Dendritic cell treated with granulocyte-macrophage colony-stimulating factor and Interleukin-4, amounts not matched to agents 40 ng/mL and 50 ng/mL, for 4 days (primary cell): ENCODE data around the gene KTN1.

Source experiments
- H3K27ac Mint-ChIP-seq: one replicate; pipeline ENCODE4 v1.8.0; 2022; ENCODE audit warnings: mild to moderate bottlenecking, mixed read lengths
- H3K27me3 Mint-ChIP-seq: one replicate; pipeline ENCODE4 v1.8.0; 2022; ENCODE audit warnings: mild to moderate bottlenecking, mixed read lengths
- H3K36me3 Mint-ChIP-seq: one replicate; pipeline ENCODE4 v1.8.0; 2022; ENCODE audit warnings: low read depth, mixed read lengths
- H3K4me1 Mint-ChIP-seq: one replicate; pipeline ENCODE4 v1.8.0; 2022; ENCODE audit warnings: low read depth, mixed read lengths
- H3K4me3 Mint-ChIP-seq: one replicate; pipeline ENCODE4 v1.8.0; 2022; ENCODE audit warnings: mild to moderate bottlenecking, moderate library complexity, mixed read lengths
- H3K9me3 Mint-ChIP-seq: one replicate; pipeline ENCODE4 v1.8.0; 2022; ENCODE audit warnings: mixed read lengths
- intact Hi-C: fragments of 100-400 bp; cut with micrococcal nuclease; formaldehyde crosslinking; loops from one replicate; pipeline ENCODE4 v1.15.0; 2022

KTN1 gene

GRCh38 chr14:55710506-55711041 lies 130.6 kb downstream of the KTN1 start:
- no peaks in the 10 kb centered on the region for H3K27me3 Mint-ChIP-seq
- no peak overlapping the region for H3K4me3 Mint-ChIP-seq
- intact Hi-C loops = no loop called here
- peaks cover 36% of the 10 kb centered on the region for H3K4me1 Mint-ChIP-seq
- no peak overlapping the region for H3K27ac Mint-ChIP-seq
- H3K9me3 Mint-ChIP-seq = no peaks in the 10 kb centered on the region
- H3K36me3 Mint-ChIP-seq = no peaks in the 10 kb centered on the region

- Mint-ChIP-seq H3K27me3 (no peaks in the 10 kb centered on the region), H3K4me3 (no peak overlapping the region), H3K4me1 (peaks cover 33% of the 10 kb centered on the region), H3K9me3 (no peaks in the 10 kb centered on the region), H3K36me3 (no peaks in the 10 kb centered on the region), H3K27ac (no peak overlapping the region)
- intact Hi-C loops = no loop called here
Measured at GRCh38 chr14:55711175-55711811, 131.3 kb downstream of the KTN1 start.

- no peaks in the 10 kb centered on the region for H3K36me3 Mint-ChIP-seq
Measured at GRCh38 chr14:55712491-55712890, 132.5 kb downstream of the KTN1 start.

GRCh38 chr14:55713486-55713885 lies 133.5 kb downstream of the KTN1 start:
- Mint-ChIP-seq H3K9me3 (no peaks in the 10 kb centered on the region), H3K4me1 (peaks cover 17% of the 10 kb centered on the region), H3K4me3 (no peak overlapping the region), H3K27me3 (no peaks in the 10 kb centered on the region), H3K36me3 (no peaks in the 10 kb centered on the region), H3K27ac (no peak overlapping the region)
- intact Hi-C loops = no loop called here

More at GRCh38 chr14:55712491-55712890, 132.5 kb downstream of the KTN1 start:
- H3K4me1 Mint-ChIP-seq = peaks cover 23% of the 10 kb centered on the region
- H3K27ac Mint-ChIP-seq = no peak overlapping the region
- H3K27me3 Mint-ChIP-seq = no peaks in the 10 kb centered on the region
- intact Hi-C loops = no loop called here
- H3K9me3 Mint-ChIP-seq = no peaks in the 10 kb centered on the region
- H3K4me3 Mint-ChIP-seq = no peak overlapping the region

GRCh38 chr14:55715889-55716288 lies 135.9 kb downstream of the KTN1 start:
- Mint-ChIP-seq H3K9me3 (no peaks in the 10 kb centered on the region), H3K27me3 (no peaks in the 10 kb centered on the region), H3K4me1 (peaks cover 26% of the 10 kb centered on the region), H3K27ac (no peak overlapping the region), H3K36me3 (no peaks in the 10 kb centered on the region), H3K4me3 (no peak overlapping the region)
- intact Hi-C loops = no loop called here

- intact Hi-C loops = no loop called here
Measured at GRCh38 chr14:55717621-55718020, 137.6 kb downstream of the KTN1 start.

GRCh38 chr14:55718551-55718950 lies 138.5 kb downstream of the KTN1 start:
- Mint-ChIP-seq H3K9me3 (no peaks in the 10 kb centered on the region), H3K36me3 (no peaks in the 10 kb centered on the region), H3K4me1 (peaks cover 14% of the 10 kb centered on the region), H3K27me3 (no peaks in the 10 kb centered on the region), H3K27ac (no peak overlapping the region), H3K4me3 (no peak overlapping the region)
- intact Hi-C loops = no loop called here

More at GRCh38 chr14:55717621-55718020, 137.6 kb downstream of the KTN1 start:
- no peaks in the 10 kb centered on the region for H3K9me3 Mint-ChIP-seq
- no peak overlapping the region for H3K27ac Mint-ChIP-seq
- no peaks in the 10 kb centered on the region for H3K36me3 Mint-ChIP-seq
- no peak overlapping the region for H3K4me3 Mint-ChIP-seq
- H3K27me3 Mint-ChIP-seq = no peaks in the 10 kb centered on the region
- peaks cover 23% of the 10 kb centered on the region for H3K4me1 Mint-ChIP-seq

GRCh38 chr14:55720796-55721195 lies 140.8 kb downstream of the KTN1 start:
- no peaks in the 10 kb centered on the region for H3K27me3 Mint-ChIP-seq
- no peaks in the 10 kb centered on the region for H3K9me3 Mint-ChIP-seq
- H3K27ac Mint-ChIP-seq = no peak overlapping the region
- H3K4me1 Mint-ChIP-seq = peaks cover 9% of the 10 kb centered on the region
- intact Hi-C loops = no loop called here
- H3K4me3 Mint-ChIP-seq = no peak overlapping the region
- H3K36me3 Mint-ChIP-seq = no peaks in the 10 kb centered on the region

- H3K9me3 Mint-ChIP-seq = no peaks in the 10 kb centered on the region
- H3K27ac Mint-ChIP-seq = no peak overlapping the region
- peaks cover 9% of the 10 kb centered on the region for H3K4me1 Mint-ChIP-seq
- intact Hi-C loops = no loop called here
- H3K27me3 Mint-ChIP-seq = no peaks in the 10 kb centered on the region
- no peaks in the 10 kb centered on the region for H3K36me3 Mint-ChIP-seq
- no peak overlapping the region for H3K4me3 Mint-ChIP-seq
Measured at GRCh38 chr14:55721353-55721752, 141.3 kb downstream of the KTN1 start.

- no peaks in the 10 kb centered on the region for H3K9me3 Mint-ChIP-seq
- H3K4me3 Mint-ChIP-seq = no peak overlapping the region
- H3K27ac Mint-ChIP-seq = no peak overlapping the region
- intact Hi-C loops = no loop called here
- no peaks in the 10 kb centered on the region for H3K36me3 Mint-ChIP-seq
- peaks cover 9% of the 10 kb centered on the region for H3K4me1 Mint-ChIP-seq
- no peaks in the 10 kb centered on the region for H3K27me3 Mint-ChIP-seq
Measured at GRCh38 chr14:55722054-55722453, 142.0 kb downstream of the KTN1 start.

- intact Hi-C loops = no loop called here
- Mint-ChIP-seq H3K4me3 (no peak overlapping the region), H3K27me3 (no peaks in the 10 kb centered on the region), H3K27ac (no peak overlapping the region), H3K36me3 (no peaks in the 10 kb centered on the region), H3K9me3 (no peaks in the 10 kb centered on the region), H3K4me1 (peaks cover 5% of the 10 kb centered on the region)
Measured at GRCh38 chr14:55724736-55725135, 144.7 kb downstream of the KTN1 start.

- Mint-ChIP-seq H3K27ac (no peak overlapping the region), H3K9me3 (peaks cover 6% of the 10 kb centered on the region), H3K4me1 (peaks cover 5% of the 10 kb centered on the region), H3K36me3 (no peaks in the 10 kb centered on the region), H3K27me3 (no peaks in the 10 kb centered on the region), H3K4me3 (no peak overlapping the region)
- intact Hi-C loops = no loop called here
Measured at GRCh38 chr14:55730592-55731310, 150.7 kb downstream of the KTN1 start.

GRCh38 chr14:55731311-55731872 lies 151.4 kb downstream of the KTN1 start:
- H3K36me3 Mint-ChIP-seq = peaks cover 4% of the 10 kb centered on the region
- H3K27me3 Mint-ChIP-seq = no peaks in the 10 kb centered on the region
- H3K4me1 Mint-ChIP-seq = peaks cover 5% of the 10 kb centered on the region
- peaks cover 13% of the 10 kb centered on the region for H3K9me3 Mint-ChIP-seq
- no peak overlapping the region for H3K4me3 Mint-ChIP-seq
- intact Hi-C loops = no loop called here
- H3K27ac Mint-ChIP-seq = no peak overlapping the region

- Mint-ChIP-seq H3K27me3 (no peaks in the 10 kb centered on the region), H3K27ac (no peak overlapping the region), H3K9me3 (peaks cover 19% of the 10 kb centered on the region), H3K4me3 (no peak overlapping the region), H3K36me3 (peaks cover 6% of the 10 kb centered on the region), H3K4me1 (peaks cover 5% of the 10 kb centered on the region)
- intact Hi-C loops = loop anchor here (1.0 to 2.0 kb wide), 2 partner anchors 608 to 691 kb away; no protein-coding TSS in a partner anchor
Measured at GRCh38 chr14:55731881-55732498, 152.0 kb downstream of the KTN1 start.
